Testis (tissue), 2 donors: ENCODE measurements around the gene PBX4.

ENCODE experiments used
- POLR2A ChIP-seq: fragments of 450-650 bp; IDR thresholded peaks from one replicate; pipeline ENCODE4 v1.6.1; 2017; ENCODE audit warnings: antibody characterized with exemption, mild to moderate bottlenecking, moderate library complexity
- TF ChIP-seq, protein P1 (sequence below), 3 experiments: fragments of 450-650 bp in 2 of 3; fragments of 200-600 bp in 1 of 3; sonication (generic) in 1 of 3; IDR thresholded peaks; one replicate each; pipeline ENCODE4 v1.5.1; 2016 to 2019; ENCODE audit warnings: antibody characterized with exemption in 3 of 3, mild to moderate bottlenecking in 2 of 3, moderate library complexity in 1 of 3

DNA sequence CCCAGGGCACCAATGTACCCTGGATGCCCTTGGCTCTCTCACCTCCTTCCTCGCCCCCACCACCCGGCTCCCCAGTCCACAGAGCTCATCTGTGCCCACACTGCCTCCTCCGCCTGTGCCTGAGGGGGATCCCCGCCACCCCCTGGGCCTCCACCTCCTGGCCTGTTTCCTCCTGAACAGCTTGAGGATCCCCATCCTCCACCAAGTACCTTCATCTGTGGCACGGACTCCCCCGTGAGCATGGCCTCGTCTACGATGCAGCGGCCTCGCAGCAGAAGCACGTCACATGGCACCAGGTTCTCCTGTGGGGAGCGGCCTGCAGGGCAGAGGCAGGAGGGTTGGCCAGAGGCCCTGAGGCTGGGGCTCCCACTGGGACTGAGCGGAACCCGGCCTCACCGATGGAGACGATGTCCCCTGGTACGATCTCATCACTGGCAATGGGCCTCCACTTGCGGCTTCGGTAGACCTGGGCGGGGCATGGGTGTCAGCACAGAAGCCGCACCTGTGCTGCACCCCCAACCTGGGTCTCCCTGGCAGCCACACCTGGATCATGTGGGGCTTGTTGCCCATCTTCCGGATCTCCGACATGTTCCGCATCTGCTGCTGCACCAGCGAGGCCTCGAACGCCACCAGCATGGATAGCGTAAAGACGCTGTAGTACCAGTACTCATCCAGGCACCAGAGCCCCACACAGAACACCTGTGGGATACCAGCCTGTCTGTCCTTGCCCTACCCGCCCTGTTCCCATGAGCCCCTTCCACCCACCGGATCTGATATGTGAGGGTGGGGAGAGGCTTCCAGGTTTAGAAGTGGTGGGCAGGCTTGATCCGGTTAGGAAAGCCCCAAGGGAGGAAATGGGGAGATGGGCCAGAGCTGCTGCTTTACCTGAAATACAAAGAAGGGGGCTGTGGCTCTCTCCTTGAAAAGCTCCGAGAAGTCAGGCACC lies 38.2 kb upstream of the PBX4 start:
- TF ChIP-seq, protein P1, sequence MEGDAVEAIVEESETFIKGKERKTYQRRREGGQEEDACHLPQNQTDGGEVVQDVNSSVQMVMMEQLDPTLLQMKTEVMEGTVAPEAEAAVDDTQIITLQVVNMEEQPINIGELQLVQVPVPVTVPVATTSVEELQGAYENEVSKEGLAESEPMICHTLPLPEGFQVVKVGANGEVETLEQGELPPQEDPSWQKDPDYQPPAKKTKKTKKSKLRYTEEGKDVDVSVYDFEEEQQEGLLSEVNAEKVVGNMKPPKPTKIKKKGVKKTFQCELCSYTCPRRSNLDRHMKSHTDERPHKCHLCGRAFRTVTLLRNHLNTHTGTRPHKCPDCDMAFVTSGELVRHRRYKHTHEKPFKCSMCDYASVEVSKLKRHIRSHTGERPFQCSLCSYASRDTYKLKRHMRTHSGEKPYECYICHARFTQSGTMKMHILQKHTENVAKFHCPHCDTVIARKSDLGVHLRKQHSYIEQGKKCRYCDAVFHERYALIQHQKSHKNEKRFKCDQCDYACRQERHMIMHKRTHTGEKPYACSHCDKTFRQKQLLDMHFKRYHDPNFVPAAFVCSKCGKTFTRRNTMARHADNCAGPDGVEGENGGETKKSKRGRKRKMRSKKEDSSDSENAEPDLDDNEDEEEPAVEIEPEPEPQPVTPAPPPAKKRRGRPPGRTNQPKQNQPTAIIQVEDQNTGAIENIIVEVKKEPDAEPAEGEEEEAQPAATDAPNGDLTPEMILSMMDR (IDR thresholded peaks at IDR 0.05), result no peak
- no peak for TF ChIP-seq POLR2A
